ENCODE data around the gene PRAMEF25. TPM values are rescaled to one million over a fixed set of nuclear protein-coding genes. Genes with fewer than 3 reads are reported as not detected.
"Not testable (repeated sequence)": the region's sequence is repeated elsewhere in the genome, so short reads cannot be mapped to it uniquely, and the experiment has no call there.

PRAMEF25 gene
- not detected for total RNA-seq

DNA sequence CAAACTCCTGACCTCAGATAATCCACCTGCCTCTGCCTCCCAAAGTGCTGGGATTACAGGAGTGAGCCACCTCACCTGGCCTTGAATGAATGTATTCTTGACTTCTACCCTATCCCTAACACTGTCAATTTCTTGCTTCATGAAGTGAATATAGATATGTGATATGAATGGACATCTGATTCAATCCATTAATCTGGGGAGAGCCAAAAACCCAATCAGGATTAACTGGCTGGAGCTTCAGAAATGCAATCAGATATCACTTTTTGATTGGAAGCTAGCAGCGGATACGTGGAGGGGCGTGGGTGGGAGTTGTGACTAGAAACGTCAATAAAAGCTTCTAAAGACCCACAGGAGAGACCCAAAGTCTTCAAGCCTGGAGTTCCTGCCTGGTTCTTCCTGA lies at the start of gene PRAMEF25:
PRAMEF25 (plus strand) TSS at position 301 of the 400 bp plus-strand sequence. CDS start 2,920 bp downstream, outside the sequence.
- H3K4me1 ChIP-seq; H3K4me3 ChIP-seq; H3K9me3 ChIP-seq; H3K27ac ChIP-seq; DNase-seq; H3K27me3 ChIP-seq; H3K36me3 ChIP-seq; intact Hi-C loops (cut with DNase I; ENCODE audit: low total_unique reads); in situ Hi-C loops (cut with MboI; ENCODE audit: low pct_ligation_motif_present in 1 of 4, low pct_unique_long_range_greater_than_20kb in 1 of 4, low sequenced_read_pairs in 3 of 4): not testable (repeated sequence)
- WGBS, 2 donors (ENCODE audit: low coverage in 1 of 2): no CpG with 5 or more reads among the region's 4 CpGs

DNA sequence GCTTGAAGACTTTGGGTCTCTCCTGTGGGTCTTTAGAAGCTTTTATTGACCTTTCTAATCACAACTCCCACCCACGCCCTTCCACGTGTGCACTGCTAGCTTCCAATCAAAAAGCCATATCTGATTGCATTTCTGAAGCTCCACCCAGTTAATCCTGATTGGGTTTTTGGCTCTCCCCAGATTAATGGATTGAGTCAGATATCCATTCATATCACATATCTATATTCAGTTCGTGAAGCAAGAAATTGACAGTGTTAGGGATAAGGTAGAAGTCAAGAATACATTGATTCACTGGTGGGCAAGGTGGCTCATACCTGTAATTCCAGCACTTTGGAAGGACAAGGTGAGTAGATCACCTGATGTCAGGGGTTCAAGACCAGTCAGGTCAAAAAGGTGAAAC lies 14.1 kb upstream of the PRAMEF25 start, which contains the start of gene PRAMEF27:
PRAMEF27 (minus strand) TSS at position 101 of the 400 bp plus-strand sequence. CDS start 2,916 bp downstream, outside the sequence.
- H3K4me3 ChIP-seq; H3K27ac ChIP-seq; H3K27me3 ChIP-seq; H3K36me3 ChIP-seq; H3K9me3 ChIP-seq; H3K4me1 ChIP-seq; in situ Hi-C loops (cut with MboI; ENCODE audit: low pct_ligation_motif_present in 1 of 4, low pct_unique_long_range_greater_than_20kb in 1 of 4, low sequenced_read_pairs in 3 of 4); DNase-seq; intact Hi-C loops (cut with DNase I; ENCODE audit: low total_unique reads): not testable (repeated sequence)
- WGBS, 2 donors (ENCODE audit: low coverage in 1 of 2): 58% methylated on average over 3 of the region's 3 CpGs; no CpG with 5 or more reads in 1 of the 2 donors

DNA sequence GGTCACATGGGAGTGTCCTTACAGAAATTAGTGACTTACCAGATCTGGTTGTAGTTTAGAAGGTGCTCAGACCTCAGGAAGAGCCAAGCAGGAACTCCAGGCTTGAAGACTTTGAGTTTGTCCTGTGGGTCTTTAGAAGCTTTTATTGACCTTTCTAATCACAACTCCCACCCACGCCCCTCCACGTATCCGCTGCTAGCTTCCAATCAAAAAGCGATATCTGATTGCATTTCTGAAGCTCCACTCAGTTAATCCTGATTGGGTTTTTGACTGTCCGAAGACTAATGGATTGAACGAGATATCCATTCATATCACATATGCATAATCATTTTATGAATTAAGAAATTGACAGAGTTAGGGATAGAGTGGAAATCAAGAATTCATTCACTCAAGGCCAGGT lies 46.2 kb downstream of the PRAMEF25 start, which contains the start of gene HNRNPCL2:
HNRNPCL2 (minus strand) TSS at position 101 of the 400 bp plus-strand sequence. CDS start 454 bp downstream, outside the sequence.
- H3K27me3 ChIP-seq; H3K9me3 ChIP-seq; H3K36me3 ChIP-seq; DNase-seq; in situ Hi-C loops (cut with MboI; ENCODE audit: low pct_ligation_motif_present in 1 of 4, low pct_unique_long_range_greater_than_20kb in 1 of 4, low sequenced_read_pairs in 3 of 4); H3K4me1 ChIP-seq; intact Hi-C loops (cut with DNase I; ENCODE audit: low total_unique reads); H3K4me3 ChIP-seq; H3K27ac ChIP-seq: not testable (repeated sequence)
- WGBS, 2 donors (ENCODE audit: low coverage in 1 of 2): 91 to 100% methylated on average over 2 to 6 of the region's 6 CpGs

Other genes starting within 250 kb of the PRAMEF25 start
- gene PRAMEF11, start 239.4 kb upstream of the PRAMEF25 start, total RNA-seq: not detected
- gene HNRNPCL1, start 222.1 kb upstream of the PRAMEF25 start, total RNA-seq: not detected
- gene PRAMEF2, start 213.7 kb upstream of the PRAMEF25 start, total RNA-seq: not detected
- gene PRAMEF4, start 184.6 kb upstream of the PRAMEF25 start, total RNA-seq: not detected
- gene PRAMEF10, start 172.5 kb upstream of the PRAMEF25 start, total RNA-seq: not detected
- not detected for gene PRAMEF7, start 154.2 kb upstream of the PRAMEF25 start, total RNA-seq
- gene PRAMEF6, start 123.2 kb upstream of the PRAMEF25 start, total RNA-seq: not detected
- gene PRAMEF27, start 14.2 kb upstream of the PRAMEF25 start, total RNA-seq: not detected
- not detected for gene HNRNPCL3, start 10.0 kb upstream of the PRAMEF25 start, total RNA-seq
- not detected for gene HNRNPCL2, start 46.1 kb downstream of the PRAMEF25 start, total RNA-seq
- not detected for gene PRAMEF26, start 85.2 kb downstream of the PRAMEF25 start, total RNA-seq
- not detected for gene HNRNPCL4, start 94.9 kb downstream of the PRAMEF25 start, total RNA-seq
- not detected for gene PRAMEF9, start 101.1 kb downstream of the PRAMEF25 start, total RNA-seq
- gene PRAMEF13, start 130.6 kb downstream of the PRAMEF25 start, total RNA-seq: not detected
- gene PRAMEF18, start 155.4 kb downstream of the PRAMEF25 start, total RNA-seq: not detected
- not detected for gene PRAMEF5, start 183.4 kb downstream of the PRAMEF25 start, total RNA-seq
- gene PRAMEF8, start 214.4 kb downstream of the PRAMEF25 start, total RNA-seq: not detected
- gene PRAMEF33, start 232.8 kb downstream of the PRAMEF25 start, total RNA-seq: not detected
- not detected for gene PRAMEF15, start 244.8 kb downstream of the PRAMEF25 start, total RNA-seq

All from transverse colon (tissue), 4 donors.